Panc1 (cell line): ENCODE measurements around the gene MUC22. TPM values are rescaled to one million over a fixed set of nuclear protein-coding genes. Genes with fewer than 3 reads are reported as not detected.

Source experiments
- ATAC-seq: fragments of 200-7000 bp; cut with Tn5 transposase; 2 replicates; pipeline ENCODE4 v1.9.1; 2020; ENCODE audit warnings: mild to moderate bottlenecking, moderate library complexity
- BruUV-seq: library from RNA; stranded (reverse); fragments of 400-500 nt; replicated peaks from 2 replicates; lab custom pipeline; 2021; lab: Mats Ljungman, UMichigan
- CTCF ChIA-PET: fragments of 300-600 bp; sonication (Branson Sonifier 250); formaldehyde crosslinking; loops from one replicate; lab custom pipeline; 2022; ENCODE audit warnings: antibody characterized with exemption; lab: Charles Lee
- POLR2A ChIA-PET: fragments of 300-600 bp; sonication (Branson Sonifier 250); formaldehyde crosslinking; loops from one replicate; lab custom pipeline; 2022; ENCODE audit warnings: antibody characterized with exemption; lab: Charles Lee
- DNase-seq: peaks from one replicate; pipeline ENCODE4 v3.0.0-alpha.2; 2010; ENCODE audit warnings: low read depth, low spot score
- H3K27ac ChIP-seq: 2 replicates; pipeline ENCODE4 v1.5.1; 2011; ENCODE audit warnings: mild to moderate bottlenecking, low read length, inconsistent platforms
- H3K27me3 ChIP-seq: fragments of 200-500 bp; sonication (Bioruptor generic); 2 replicates; pipeline ENCODE4 v1.6.0; 2014; ENCODE audit warnings: low read length, inconsistent platforms; ENCODE audit not compliant: control insufficient read depth, insufficient read depth
- H3K36me3 ChIP-seq: fragments of 200-500 bp; sonication (Bioruptor generic); 2 replicates; pipeline ENCODE4 v1.5.1; 2014; ENCODE audit warnings: inconsistent platforms, mild to moderate bottlenecking, low read length, moderate library complexity; ENCODE audit not compliant: control insufficient read depth, insufficient read depth
- H3K4me1 ChIP-seq: 2 replicates; pipeline ENCODE4 v1.5.1; 2011; ENCODE audit warnings: inconsistent platforms, mild to moderate bottlenecking, low read length, moderate library complexity; ENCODE audit not compliant: control insufficient read depth, insufficient read depth
- H3K4me3 ChIP-seq, 2 experiments: 2 replicates each; pipeline ENCODE4 v1.5.1; 2011 to 2012; ENCODE audit warnings: low read depth in 2 of 2, low read length in 2 of 2, mild to moderate bottlenecking in 2 of 2, inconsistent platforms in 1 of 2, moderate library complexity in 1 of 2
- H3K9me3 ChIP-seq: fragments of 200-500 bp; sonication (Bioruptor generic); 2 replicates; pipeline ENCODE4 v1.5.1; 2014; ENCODE audit warnings: low read depth, mild to moderate bottlenecking, inconsistent platforms, low read length, moderate library complexity; ENCODE audit not compliant: control insufficient read depth, insufficient read depth
- CTCF ChIP-seq: fragments of 450-650 bp; IDR thresholded peaks from 2 replicates; pipeline ENCODE4 v1.5.1; 2017; ENCODE audit warnings: mild to moderate bottlenecking
- POLR2AphosphoS5 ChIP-seq: IDR thresholded peaks from 2 replicates; pipeline ENCODE4 v1.6.1; 2012; ENCODE audit warnings: mild to moderate bottlenecking, low read depth, low read length, moderate library complexity
- REST ChIP-seq, 2 experiments: IDR thresholded peaks; 2 replicates each; pipeline ENCODE4 v1.6.1; 2011 to 2012; ENCODE audit warnings: low read depth in 2 of 2, control low read depth in 1 of 2, low read length in 1 of 2, mild to moderate bottlenecking in 1 of 2, moderate library complexity in 1 of 2; ENCODE audit not compliant: insufficient read depth in 1 of 2
- SIN3A ChIP-seq: IDR thresholded peaks from 2 replicates; pipeline ENCODE4 v1.6.1; 2012; ENCODE audit warnings: low read depth, mild to moderate bottlenecking, low read length, moderate library complexity, borderline replicate concordance; ENCODE audit not compliant: insufficient read depth
- TCF7L2 ChIP-seq: IDR thresholded peaks from 2 replicates; pipeline ENCODE4 v1.6.1; 2011; ENCODE audit warnings: mild to moderate bottlenecking, low read depth, low read length, inconsistent platforms
- in situ Hi-C: cut with HindIII; loops from 2 replicates; pipeline ENCODE4 v1.10.0; 2016; ENCODE audit warnings: low sequenced_read_pairs, low pct_unique_long_range_greater_than_20kb
- intact Hi-C: fragments of 100-400 bp; cut with micrococcal nuclease; formaldehyde crosslinking; loops from one replicate; pipeline ENCODE4 v1.10.0; 2022; ENCODE audit not compliant: unreplicated experiment
- total RNA-seq: library from RNA; stranded (reverse); gene quantifications from one replicate; pipeline ENCODE4 v1.2.1, GENCODE V29; 2021; ENCODE audit not compliant: unreplicated experiment

MUC22 gene
- total RNA-seq, 1 experiment from 2014 or later, result not detected

GRCh38 chr6:31025595-31025994, 15.3 kb downstream of the MUC22 start:
- no TSS peak for BruUV-seq
- no peak for ATAC-seq

GRCh38 chr6:31031095-31031494, 20.8 kb downstream of the MUC22 start:
- intact Hi-C loops, result no loop called here
- in situ Hi-C loops, result no loop called here
- ChIA-PET POLR2A (no interaction called here), CTCF (no interaction called here)
- Histone ChIP-seq H3K27ac (no peak overlapping the region), H3K4me3 (no peak overlapping the region), H3K27me3 (no peaks in the 10 kb centered on the region), H3K4me1 (no peaks in the 10 kb centered on the region), H3K36me3 (no peaks in the 10 kb centered on the region), H3K9me3 (no peaks in the 10 kb centered on the region)
- DNase-seq (no peak), ATAC-seq (no peak)
- BruUV-seq, result no TSS peak
- TF ChIP-seq SIN3A (no peak), CTCF (no peak), REST (IDR thresholded peaks at IDR 0.05; ENCODE audit: insufficient read depth in 1 of 2, low read depth in 2 of 2, low read length in 1 of 2) (no peak), POLR2AphosphoS5 (no peak), TCF7L2 (no peak)

More at GRCh38 chr6:31025595-31025994, 15.3 kb downstream of the MUC22 start:
- H3K4me3 ChIP-seq, result no peak overlapping the region
- H3K27me3 ChIP-seq, result no peaks in the 10 kb centered on the region
- H3K27ac ChIP-seq, result no peak overlapping the region
- DNase-seq, result no peak
- no peaks in the 10 kb centered on the region for H3K36me3 ChIP-seq
- no peak for TF ChIP-seq POLR2AphosphoS5
- TF ChIP-seq SIN3A, result no peak
- no peak for TF ChIP-seq REST (IDR thresholded peaks at IDR 0.05; ENCODE audit: insufficient read depth in 1 of 2, low read depth in 2 of 2, low read length in 1 of 2)
- TF ChIP-seq CTCF, result no peak
- TF ChIP-seq TCF7L2, result no peak
- no peaks in the 10 kb centered on the region for H3K4me1 ChIP-seq
- CTCF ChIA-PET, result no interaction called here
- intact Hi-C loops, result no loop called here
- no peaks in the 10 kb centered on the region for H3K9me3 ChIP-seq
- in situ Hi-C loops, result no loop called here
- POLR2A ChIA-PET, result no interaction called here
